NCI-H82 treated with DMSO at 0.1 percent for 48 hours (cell line): Measurements from ENCODE around the gene OR8D2.

Experiments
- DNase-seq: peaks from one replicate; lab custom pipeline; 2025; ENCODE audit not compliant: unreplicated experiment; lab: John Stamatoyannopoulos, UW

The OR8D2 gene

GRCh38 chr11:124294687-124295086 lies 25.3 kb downstream of the OR8D2 start:
- DNase-seq = no peak

GRCh38 chr11:124285610-124286344 lies 34.2 kb downstream of the OR8D2 start:
- DNase-seq = no peak

GRCh38 chr11:124278261-124278660 lies 41.7 kb downstream of the OR8D2 start:
- DNase-seq = no peak

DNA sequence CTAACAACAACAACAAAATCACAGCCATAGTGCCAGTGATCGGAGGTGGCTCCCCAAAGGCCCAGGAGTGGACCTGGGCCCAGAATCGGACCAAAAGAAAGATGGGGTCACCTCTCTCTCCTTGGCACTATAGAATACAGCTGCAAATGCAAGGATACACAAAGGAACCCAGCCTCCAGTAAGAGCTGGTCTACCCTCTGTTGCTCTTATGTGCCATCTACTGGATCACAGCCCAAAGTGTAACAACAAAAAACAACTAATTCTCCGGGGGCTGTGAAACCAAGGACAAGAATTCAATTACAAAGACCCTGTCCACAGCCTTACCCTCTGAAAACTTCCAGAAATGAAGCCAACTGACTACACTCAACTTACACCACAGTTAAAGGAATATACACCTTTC lies 42.2 kb downstream of the OR8D2 start:
- no peak for DNase-seq

DNA sequence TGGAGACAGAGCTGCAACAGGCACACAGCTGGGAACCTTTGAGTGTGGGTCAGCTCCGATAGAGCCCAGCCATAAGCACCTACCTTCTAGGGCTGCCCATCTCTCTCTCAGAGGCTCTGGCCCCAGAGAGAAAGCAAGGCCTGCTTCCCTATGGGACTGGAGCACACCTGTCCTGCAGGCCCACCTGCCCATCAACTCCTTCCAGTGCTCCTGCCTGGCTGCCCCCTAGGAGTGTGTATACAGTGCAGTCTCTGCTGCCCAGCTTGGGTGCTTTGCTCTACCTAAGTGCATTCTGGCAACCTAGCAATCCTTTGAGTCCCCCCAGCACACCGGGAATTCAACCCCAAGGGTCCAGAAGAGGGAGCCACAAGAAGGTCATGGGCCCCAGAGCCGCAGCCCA lies 42.8 kb downstream of the OR8D2 start:
- no peak for DNase-seq

- DNase-seq = no peak
Measured at GRCh38 chr11:124276081-124276480, 43.9 kb downstream of the OR8D2 start.

- no peak for DNase-seq
Measured at GRCh38 chr11:124274000-124274399, 46.0 kb downstream of the OR8D2 start.

- DNase-seq = peak; percentile 62
Measured at GRCh38 chr11:124270886-124271285, 49.1 kb downstream of the OR8D2 start.
